HepG2 (cell line): Measurements from ENCODE around the gene ZMYND8. TPM values are rescaled to one million over a fixed set of nuclear protein-coding genes. Genes with fewer than 3 reads are reported as not detected.

ENCODE experiments used
- ATAC-seq: fragments of 200-7000 bp; cut with Tn5 transposase; 3 replicates; pipeline ENCODE4 v1.9.1; 2020; ENCODE audit warnings: mild to moderate bottlenecking, moderate library complexity
- BruUV-seq: library from RNA; stranded (reverse); fragments of 400-500 nt; replicated peaks from 2 replicates; lab custom pipeline; 2021; lab: Mats Ljungman, UMichigan
- CTCF ChIA-PET: fragments of 300-600 bp; formaldehyde crosslinking; extraction: SDS; loops from one replicate; lab custom pipeline; 2021; ENCODE audit warnings: low total read pairs, inconsistent platforms, low intra/inter-chr PET ratio; lab: Yijun Ruan, JAX
- POLR2A ChIA-PET: fragments of 350-600 bp; sonication (Branson Sonifier 250); formaldehyde crosslinking; loops from one replicate; lab custom pipeline; 2020; ENCODE audit warnings: antibody characterized with exemption, inconsistent platforms; lab: Yijun Ruan, JAX
- DNase-seq: peaks from one replicate; pipeline ENCODE4 v3.0.0-alpha.2; 2015; ENCODE audit warnings: low spot score
- FAIRE-seq: peaks from 3 replicates; lab custom pipeline; 2011; peaks lifted over from hg19 to GRCh38; lab: Jason Lieb, UNC
- H2AFZ ChIP-seq: one replicate; pipeline ENCODE4 v1.6.1; 2011; ENCODE audit warnings: low read length, inconsistent platforms
- H3K27ac ChIP-seq: fragments of 300-600 bp; 3 replicates; pipeline ENCODE4 v1.8.0; 2011; ENCODE audit warnings: mixed run types, mild to moderate bottlenecking, mixed read lengths, low read length, inconsistent platforms; ENCODE audit not compliant: insufficient read depth; ENCODE audit errors: extremely low read length
- H3K27me3 ChIP-seq, 2 experiments: fragments of 200-600 bp in 1 of 2; 2 replicates in 1 of 2; 3 replicates in 1 of 2; pipeline versions ENCODE4 v1.6.0 to v1.8.0; 2011; ENCODE audit warnings: low read length in 2 of 2, mild to moderate bottlenecking in 2 of 2, moderate library complexity in 2 of 2, inconsistent platforms in 1 of 2; ENCODE audit not compliant: insufficient read depth in 2 of 2, control insufficient read depth in 1 of 2
- H3K36me3 ChIP-seq, 2 experiments: fragments of 200-600 bp in 1 of 2; replicated peaks in 1 of 2; 2 replicates in 1 of 2; 3 replicates in 1 of 2; pipeline versions ENCODE4 v1.5.1 to v1.8.0; 2011; ENCODE audit warnings: low read length in 2 of 2, inconsistent platforms in 1 of 2; ENCODE audit not compliant: insufficient read depth in 2 of 2, control insufficient read depth in 1 of 2
- H3K4me1 ChIP-seq: 2 replicates; pipeline ENCODE4 v1.5.1; 2012; ENCODE audit warnings: low read length, inconsistent platforms; ENCODE audit not compliant: insufficient read depth
- H3K4me2 ChIP-seq: 2 replicates; pipeline ENCODE4 v1.6.0; 2011; ENCODE audit warnings: low read depth, low read length, inconsistent platforms
- H3K4me3 ChIP-seq, 3 experiments: fragments of 200-600 bp in 1 of 3; sonication (generic), shearing (Covaris generic) in 1 of 3; replicated peaks in 1 of 3; 2 replicates each; pipeline ENCODE4 v1.5.1; 2011 to 2016; ENCODE audit warnings: low read length in 3 of 3, inconsistent platforms in 2 of 3, low read depth in 2 of 3, mild to moderate bottlenecking in 2 of 3, control low read depth in 1 of 3, mixed read lengths in 1 of 3; ENCODE audit not compliant: insufficient read depth in 1 of 3
- H3K79me2 ChIP-seq: one replicate; pipeline ENCODE4 v1.6.1; 2011; ENCODE audit warnings: low read length, inconsistent platforms; ENCODE audit not compliant: insufficient read depth
- H3K9ac ChIP-seq: 2 replicates; pipeline ENCODE4 v1.6.0; 2011; ENCODE audit warnings: mild to moderate bottlenecking, low read depth, low read length, inconsistent platforms; ENCODE audit not compliant: insufficient read depth
- H3K9me3 ChIP-seq: 2 replicates; pipeline ENCODE4 v1.5.1; 2012; ENCODE audit warnings: mild to moderate bottlenecking, low read length
- H4K20me1 ChIP-seq: 2 replicates; pipeline ENCODE4 v1.6.0; 2011; ENCODE audit warnings: inconsistent platforms, mild to moderate bottlenecking, low read length, moderate library complexity; ENCODE audit not compliant: insufficient read depth
- PAWR ChIP-seq: sonication (generic); formaldehyde crosslinking; IDR thresholded peaks from 2 replicates; pipeline ENCODE4 v1.4.0; 2020; ENCODE audit warnings: missing genetic modification reagents, mild to moderate bottlenecking, borderline replicate concordance
- PCBP2 ChIP-seq: fragments of 200-400 bp; formaldehyde crosslinking; optimal IDR thresholded peaks from 2 replicates; pipeline ENCODE3; 2018; ENCODE audit warnings: low read length, low read depth; ENCODE audit not compliant: poor library complexity, severe bottlenecking
- POGK ChIP-seq: sonication (generic); formaldehyde crosslinking; conservative IDR thresholded peaks from 2 replicates; pipeline ENCODE4 v1.8.0; 2022; ENCODE audit warnings: mild to moderate bottlenecking, moderate library complexity, missing genetic modification reagents
- POGZ ChIP-seq: sonication (generic); formaldehyde crosslinking; IDR thresholded peaks from 2 replicates; pipeline ENCODE4 v1.4.0; 2020; ENCODE audit warnings: mild to moderate bottlenecking, missing genetic modification reagents
- POLR2AphosphoS5 ChIP-seq: IDR thresholded peaks from 2 replicates; pipeline ENCODE4 v1.6.1; 2012; ENCODE audit warnings: low read depth, low read length
- RERE ChIP-seq: IDR thresholded peaks from 2 replicates; pipeline ENCODE4 v1.6.1; 2016; ENCODE audit warnings: low read depth, missing genetic modification reagents, missing compliant biosample characterization
- ZFP36L1 ChIP-seq: sonication (generic); formaldehyde crosslinking; IDR thresholded peaks from 2 replicates; pipeline ENCODE4 v1.8.0; 2022; ENCODE audit warnings: mild to moderate bottlenecking, missing genetic modification reagents, moderate library complexity
- ZNF101 ChIP-seq: sonication (generic); formaldehyde crosslinking; IDR thresholded peaks from 2 replicates; pipeline ENCODE4 v1.4.0; 2020; ENCODE audit warnings: mild to moderate bottlenecking, low read depth, missing genetic modification reagents, borderline replicate concordance
- ZNF275 ChIP-seq: sonication (generic); formaldehyde crosslinking; IDR thresholded peaks from 2 replicates; pipeline ENCODE4 v1.8.0; 2022; ENCODE audit warnings: missing genetic modification reagents, mild to moderate bottlenecking, inconsistent platforms, borderline replicate concordance
- ZNF775 ChIP-seq: sonication (generic); formaldehyde crosslinking; IDR thresholded peaks from 2 replicates; pipeline ENCODE4 v1.4.0; 2020; ENCODE audit warnings: missing genetic modification reagents, mild to moderate bottlenecking, moderate library complexity, borderline replicate concordance
- WGBS: methylation state at CpG from one replicate; pipeline ENCODE4 v1.1.6; 2017; ENCODE audit warnings: low lambda C conversion rate; 5-methylcytosine and 5-hydroxymethylcytosine counted together
- in situ Hi-C: cut with HindIII; loops from 2 replicates; pipeline ENCODE4 v1.10.0; 2017; ENCODE audit warnings: low pct_unique_long_range_greater_than_20kb; ENCODE audit not compliant: extremely low pct_ligation_motif_present
- intact Hi-C: fragments of 100-400 bp; cut with micrococcal nuclease; formaldehyde crosslinking; loops from one replicate; pipeline ENCODE4 v1.10.0; 2022; ENCODE audit not compliant: unreplicated experiment
- polyA plus RNA-seq, 8 experiments: library from polyadenylated mRNA; depleted of rRNA in 3 of 8; stranded (reverse) in 7 of 8; unstranded in 1 of 8; fragments of >200 nt; fragmentation: Illumina TruSeq in 4 of 8; extraction: Trizol in 4 of 8; gene quantifications; 2 replicates each; pipeline versions ENCODE4 v1.2.1 to v1.2.3, GENCODE V29; 2011 to 2016; ENCODE audit warnings: low read depth in 4 of 8, missing spikeins in 1 of 8, mixed read lengths in 1 of 8; ENCODE audit not compliant: insufficient read depth in 1 of 8
- total RNA-seq, 5 experiments: library from RNA; depleted of rRNA; stranded (reverse); fragments of >200 nt; fragmentation: Illumina TruSeq; extraction: Trizol; gene quantifications; 2 replicates each; pipeline ENCODE4 v1.2.3, GENCODE V29; 2016; ENCODE audit warnings: low read depth in 1 of 5

The ZMYND8 gene
- total and polyA plus RNA-seq, 2 of the 13 experiments (the other 11 are each of a cell fraction or from before 2014, with no cell fraction given), result 53.9 to 84.7 TPM

- TF ChIP-seq RERE (CRISPR knock-in tag), result 0 out of 2 replicates have a peak, but pooled peaks have one; percentile 29
These were observed 153.5 kb downstream of the ZMYND8 start (continued) for GRCh38 chr20:47202733-47203667.

- BruUV-seq, result TSS peak; percentile 100
- no peaks in the 10 kb centered on the region for H3K36me3 ChIP-seq
- H3K9ac ChIP-seq, result peak overlapping the region; percentile 2; the same call in 1 of the 2 replicates
- peak; percentile 41 for DNase-seq
- peak overlapping the region; percentile 54 for H3K4me2 ChIP-seq
- ChIA-PET CTCF (no interaction called here), POLR2A (interaction anchor here (1.0 to 4.3 kb wide), 9 partner anchors 14 to 183 kb away, joined by 3 to 22 read pairs (median 4); partner anchors contain the start of gene ZMYND8)
- no peaks in the 10 kb centered on the region for H3K79me2 ChIP-seq
- H3K27ac ChIP-seq, result peak overlapping the region; percentile 59
- in situ Hi-C loops (no loop called here), intact Hi-C loops (no loop called here)
- peak overlapping the region in 1 of 3 experiments; percentile 22; a peak in 2 of 6 replicates for H3K4me3 ChIP-seq
- H3K27me3 ChIP-seq, result no peaks in the 10 kb centered on the region; a peak in 1 of 5 replicates
- ATAC-seq, result peak; percentile 0; the same call in 2 of the 3 replicates
- no peaks in the 10 kb centered on the region for H4K20me1 ChIP-seq
- WGBS, result 31% methylated on average over 9 of the region's 9 CpGs
- H3K4me1 ChIP-seq, result peaks cover 66% of the 10 kb centered on the region
- H3K9me3 ChIP-seq, result no peaks in the 10 kb centered on the region
- no peak for FAIRE-seq
- no peak overlapping the region for H2AFZ ChIP-seq
- 0 out of 2 replicates have a peak, but pooled peaks have one; percentile 46 for TF ChIP-seq POGZ (CRISPR knock-in tag)
- no peak for TF ChIP-seq ZNF775 (CRISPR knock-in tag)
- TF ChIP-seq ZNF275, result 0 out of 2 replicates have a peak, but pooled peaks have one; percentile 1
- TF ChIP-seq PAWR (CRISPR knock-in tag), result no peak
- no peak for TF ChIP-seq ZNF101 (CRISPR knock-in tag)
- no peak for TF ChIP-seq POGK
- TF ChIP-seq POLR2AphosphoS5, result no peak
- no peak for TF ChIP-seq PCBP2
- TF ChIP-seq ZFP36L1 (CRISPR knock-in tag), result no peak
These were observed 155.3 kb downstream of the ZMYND8 start for GRCh38 chr20:47201074-47201730.
